Measurements from ENCODE around the gene ALG14. TPM values are rescaled to one million over a fixed set of nuclear protein-coding genes. Genes with fewer than 3 reads are reported as not detected.
"Not testable (repeated sequence)": the region's sequence is repeated elsewhere in the genome, so short reads cannot be mapped to it uniquely, and the experiment has no call there.

ALG14 gene
- total RNA-seq, 1 donor from 2014 or later: 1.6 TPM

- DNase-seq (ENCODE audit: low read depth in 2 of 2): no peak
These were observed 30.5 kb downstream of the ALG14 start for GRCh38 chr1:95042286-95042685.

- peak; percentile 89 to 92 for DNase-seq (ENCODE audit: low read depth in 2 of 2)
These were observed 31.1 kb downstream of the ALG14 start for GRCh38 chr1:95041491-95042165.

- no peak for DNase-seq (ENCODE audit: low read depth in 2 of 2)
These were observed 32.7 kb downstream of the ALG14 start for GRCh38 chr1:95040032-95040525.

- DNase-seq (ENCODE audit: low read depth in 2 of 2): no peak
These were observed 33.3 kb downstream of the ALG14 start for GRCh38 chr1:95039360-95040031.

DNA sequence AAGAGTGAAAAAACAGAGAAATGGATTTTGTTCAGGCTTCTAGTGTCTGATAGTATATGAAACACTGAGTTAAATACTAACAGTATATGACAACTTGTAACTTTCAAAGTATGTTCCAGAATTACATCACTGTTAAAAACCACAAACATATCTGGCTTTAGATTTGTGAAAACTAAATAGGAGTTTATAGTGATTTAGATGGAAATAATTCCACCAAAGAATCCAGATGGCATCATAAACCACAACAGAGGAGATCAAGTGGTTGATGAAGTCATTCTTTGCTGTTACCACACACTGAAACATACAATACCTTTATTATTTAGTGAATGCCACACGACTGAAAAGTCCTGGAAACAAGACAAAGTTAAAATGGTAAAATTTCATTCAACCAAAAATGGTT lies 37.2 kb downstream of the ALG14 start:
- DNase-seq (ENCODE audit: low read depth in 2 of 2): no peak

DNA sequence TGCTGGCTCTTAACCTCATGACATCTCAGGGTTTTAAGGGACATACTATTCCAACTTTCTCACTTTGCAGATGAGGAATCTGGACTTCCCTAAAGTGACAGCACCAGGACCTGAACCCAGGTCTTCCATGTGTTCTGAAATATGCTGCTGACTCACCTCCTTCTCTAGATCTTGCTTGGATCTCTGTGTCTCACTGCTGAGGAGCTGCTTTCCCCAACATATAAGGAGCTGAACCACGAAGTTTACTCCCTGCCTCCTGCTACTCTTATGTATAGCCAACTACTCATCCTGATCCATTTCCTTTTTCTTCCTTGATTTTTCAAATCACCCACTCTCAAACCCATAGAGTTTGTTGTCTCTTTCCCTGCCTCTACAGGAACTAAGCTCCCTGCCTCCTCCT lies 38.2 kb downstream of the ALG14 start:
- no peak for DNase-seq (ENCODE audit: low read depth in 2 of 2)

DNA sequence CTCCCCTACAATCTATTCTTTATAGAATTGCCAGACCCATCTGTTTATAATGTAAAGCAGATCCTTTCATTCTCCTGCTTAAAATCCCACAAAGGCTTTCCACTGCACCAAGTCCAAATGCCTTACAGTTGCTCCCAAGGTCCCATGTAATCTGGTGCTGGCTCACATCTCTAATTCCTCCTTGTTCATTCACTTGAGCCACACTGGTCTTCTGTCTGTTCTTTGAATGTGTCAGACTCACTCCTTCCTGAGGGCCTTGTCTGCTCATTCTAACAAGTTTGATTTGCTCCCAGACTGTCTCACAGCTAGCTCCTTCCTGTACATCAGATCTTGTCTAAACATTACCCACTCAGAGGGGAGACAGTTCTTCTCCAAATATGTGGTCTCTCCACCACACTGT lies 38.9 kb downstream of the ALG14 start:
- peak in 1 of 2 donors; percentile 28 for DNase-seq (ENCODE audit: low read depth in 2 of 2)

- no peak for DNase-seq (ENCODE audit: low read depth in 2 of 2)
These were observed 43.2 kb downstream of the ALG14 start for GRCh38 chr1:95029532-95029931.

- no peak for DNase-seq (ENCODE audit: low read depth in 2 of 2)
These were observed 43.8 kb downstream of the ALG14 start for GRCh38 chr1:95028954-95029353.

GRCh38 chr1:95027046-95027445 lies 45.7 kb downstream of the ALG14 start:
- peak in 1 of 2 donors; percentile 26 for DNase-seq (ENCODE audit: low read depth in 2 of 2)

GRCh38 chr1:95023399-95024043 lies 49.2 kb downstream of the ALG14 start:
- peak in 1 of 2 donors; percentile 66 for DNase-seq (ENCODE audit: low read depth in 2 of 2)

- DNase-seq (ENCODE audit: low read depth in 2 of 2): peak in 1 of 2 donors; percentile 69
These were observed 50.2 kb downstream of the ALG14 start for GRCh38 chr1:95022644-95022926.

DNA sequence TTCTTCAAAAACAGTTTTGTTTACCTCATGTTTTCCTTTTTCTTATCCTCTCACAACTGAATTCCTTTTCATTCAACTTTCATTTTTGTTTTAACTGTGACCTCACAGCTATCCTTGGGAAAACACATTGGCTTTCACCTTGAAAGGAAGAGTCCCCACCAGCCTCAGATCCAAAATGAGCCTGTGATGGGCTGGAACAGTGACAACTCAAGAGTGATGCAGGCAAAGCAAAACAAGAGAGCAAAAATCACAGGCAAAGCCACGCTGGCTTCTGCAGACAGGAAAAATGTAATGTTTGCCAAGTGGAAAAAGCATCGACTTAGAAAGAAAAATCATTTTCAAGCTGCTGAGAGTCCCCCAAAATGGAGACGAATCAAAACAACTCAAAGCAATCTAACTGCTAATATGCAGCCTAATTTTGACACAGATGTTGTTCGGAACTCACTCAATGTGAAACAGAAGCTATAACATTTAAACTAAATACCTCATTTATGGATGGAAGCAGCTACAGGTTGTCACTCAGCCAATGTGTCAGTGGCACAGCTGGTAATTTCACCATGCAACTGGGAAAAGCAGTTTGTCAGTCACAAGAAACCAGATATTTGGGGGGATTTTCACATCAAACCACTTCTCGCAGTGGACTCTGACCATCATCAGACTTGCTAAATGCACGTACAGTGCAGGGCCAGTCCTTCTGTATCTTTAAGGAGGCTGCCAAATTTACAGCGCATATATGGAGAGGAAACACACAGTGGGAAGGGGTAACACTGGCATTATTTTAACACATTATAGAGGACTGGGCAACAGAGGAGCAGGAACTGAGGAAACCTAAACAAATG lies 50.7 kb downstream of the ALG14 start:
- DNase-seq (ENCODE audit: low read depth in 2 of 2): peak; percentile 44 to 76

- no peak for DNase-seq (ENCODE audit: low read depth in 2 of 2)
These were observed 51.6 kb downstream of the ALG14 start for GRCh38 chr1:95021119-95021518.

- not testable (repeated sequence) for DNase-seq (ENCODE audit: low read depth in 2 of 2)
These were observed 53.3 kb downstream of the ALG14 start for GRCh38 chr1:95019466-95019865.

GRCh38 chr1:95018602-95019369 lies 54.0 kb downstream of the ALG14 start:
- peak; percentile 32 to 42 for DNase-seq (ENCODE audit: low read depth in 2 of 2)

DNA sequence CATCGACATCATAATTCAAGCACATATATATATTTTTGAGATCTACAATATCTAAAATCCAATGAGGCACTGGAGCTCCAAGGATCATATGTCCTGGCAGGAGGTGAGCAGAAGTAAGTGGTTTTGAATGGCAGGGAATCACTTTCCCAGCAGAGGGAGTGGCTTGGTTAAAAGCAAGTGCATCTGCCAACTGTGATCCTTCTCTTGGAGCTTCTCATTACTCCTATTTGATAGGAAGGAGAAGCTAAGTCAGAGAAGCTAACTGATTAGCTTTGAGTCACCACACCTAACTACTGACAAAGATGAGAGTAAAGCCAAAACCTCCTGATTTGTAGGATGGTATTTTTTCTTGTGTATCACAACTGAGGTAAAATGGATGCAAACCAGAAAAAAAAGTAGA lies 55.0 kb downstream of the ALG14 start:
- no peak for DNase-seq (ENCODE audit: low read depth in 2 of 2)

DNA sequence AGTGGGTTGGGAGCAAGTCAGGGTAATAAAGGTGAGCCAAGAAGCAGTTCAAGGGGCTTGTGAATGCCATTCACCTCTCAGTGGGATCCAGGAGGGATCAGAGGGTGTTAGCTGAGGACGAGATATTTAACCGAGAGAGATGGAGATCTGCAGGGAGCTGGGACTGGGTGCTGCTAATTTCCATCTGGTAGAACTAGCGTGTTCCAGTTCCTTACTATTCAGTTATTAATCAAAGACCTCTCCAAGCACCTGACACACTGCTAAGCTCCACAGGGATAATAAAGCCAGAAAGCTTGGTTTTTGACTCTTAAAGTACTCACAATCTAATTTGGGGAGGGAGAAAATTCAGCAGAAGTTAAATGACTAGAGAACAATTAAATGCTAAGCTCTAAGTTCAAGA lies 57.7 kb downstream of the ALG14 start:
- DNase-seq (ENCODE audit: low read depth in 2 of 2): no peak

GRCh38 chr1:95013950-95014574 lies 58.7 kb downstream of the ALG14 start:
- peak; percentile 74 to 92 for DNase-seq (ENCODE audit: low read depth in 2 of 2)

DNA sequence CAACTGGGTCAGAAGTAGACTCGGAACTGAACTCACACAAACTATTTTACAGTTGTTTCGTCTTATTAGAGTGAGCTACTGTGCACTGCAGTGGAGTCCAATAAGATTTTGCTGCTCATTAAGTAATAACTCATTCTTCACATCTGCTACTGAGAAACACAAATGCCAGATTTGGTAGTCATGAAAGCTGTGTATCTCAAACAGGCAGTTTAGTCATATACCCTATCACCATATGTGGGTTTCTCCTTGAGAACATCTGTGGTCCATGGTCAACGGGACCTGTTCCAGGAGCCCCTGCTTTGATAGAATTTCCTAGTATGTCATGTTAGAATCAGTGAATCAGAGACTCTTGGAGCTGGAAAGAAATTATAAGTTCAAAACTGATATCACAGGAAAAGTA lies 60.4 kb downstream of the ALG14 start:
- DNase-seq (ENCODE audit: low read depth in 2 of 2): peak in 1 of 2 donors; percentile 29

DNA sequence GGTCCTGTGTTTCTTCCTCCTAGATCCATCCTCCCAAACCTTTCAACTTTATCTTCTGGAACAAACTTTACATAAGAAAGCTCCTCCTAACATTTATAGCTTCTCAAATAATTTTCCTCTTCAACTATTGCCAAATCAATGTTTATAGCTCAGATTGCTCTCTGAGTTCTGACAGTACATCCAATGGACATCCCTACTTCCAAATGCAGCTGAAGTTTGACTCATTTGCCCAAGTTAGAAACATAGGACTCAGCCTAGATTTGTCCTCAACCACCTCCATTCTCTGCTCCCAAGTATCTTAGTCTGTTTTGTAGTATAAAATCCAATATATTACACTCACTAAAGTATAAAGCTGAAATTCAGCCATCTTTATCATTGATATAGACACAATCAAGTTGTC lies 62.6 kb downstream of the ALG14 start:
- no peak for DNase-seq (ENCODE audit: low read depth in 2 of 2)

Measured in lung microvascular endothelial cell (primary cell).